ENCODE data around the gene ASCL2.

- TF ChIP-seq CTCF (IDR thresholded peaks at IDR 0.05 in 4 of 5, conservative IDR thresholded peaks at IDR 0.05 in 1 of 5): no peak
- TF ChIP-seq POLR2A (IDR thresholded peaks at IDR 0.05): no peak
Measured at GRCh38 chr11:2318707-2319106, 48.3 kb upstream of the ASCL2 start.

Data from gastrocnemius medialis (tissue), 4 donors.